Erythroblast (primary cell): ENCODE data around the gene SORT1.
"Not testable (repeated sequence)": the region's sequence is repeated elsewhere in the genome, so short reads cannot be mapped to it uniquely, and the experiment has no call there.

Experiments used
- GATA1 ChIP-seq: IDR thresholded peaks from 2 replicates; pipeline ENCODE4 v1.6.1; 2011; ENCODE audit warnings: low read depth, mild to moderate bottlenecking, control low read depth, low read length, moderate library complexity
- POLR2A ChIP-seq: IDR thresholded peaks from 2 replicates; pipeline ENCODE4 v1.6.1; 2011; ENCODE audit warnings: mild to moderate bottlenecking, low read length

- not testable (repeated sequence) for TF ChIP-seq POLR2A, GATA1
Observed at GRCh38 chr1:109373696-109374095, 24.0 kb downstream of the SORT1 start.
